Lower lobe of right lung (tissue), 2 donors: ENCODE measurements around the gene HIKESHI. TPM values are rescaled to one million over a fixed set of nuclear protein-coding genes. Genes with fewer than 3 reads are reported as not detected.
"Not testable (repeated sequence)": the region's sequence is repeated elsewhere in the genome, so short reads cannot be mapped to it uniquely, and the experiment has no call there.

Source experiments
- ATAC-seq, 2 donors: fragments of 200-7000 bp; cut with Tn5 transposase; one replicate each; pipeline ENCODE4 v1.9.1; 2020 to 2022; ENCODE audit warnings: mild to moderate bottlenecking in 2 of 2, moderate library complexity in 2 of 2
- DNase-seq: peaks from one replicate; pipeline ENCODE4 v3.0.0-alpha.2; 2020
- H3K27ac ChIP-seq: fragments of 200-600 bp; one replicate; pipeline ENCODE4 v1.8.0; 2022
- H3K27me3 ChIP-seq: fragments of 200-600 bp; one replicate; pipeline ENCODE4 v1.8.0; 2022; ENCODE audit warnings: low read depth
- H3K36me3 ChIP-seq: fragments of 200-600 bp; one replicate; pipeline ENCODE4 v1.8.0; 2022; ENCODE audit warnings: mild to moderate bottlenecking
- H3K4me1 ChIP-seq: fragments of 200-600 bp; one replicate; pipeline ENCODE4 v1.8.0; 2022
- H3K4me3 ChIP-seq: fragments of 200-600 bp; one replicate; pipeline ENCODE4 v1.8.0; 2022; ENCODE audit warnings: mild to moderate bottlenecking
- H3K9me3 ChIP-seq: fragments of 200-600 bp; one replicate; pipeline ENCODE4 v1.8.0; 2022
- CTCF ChIP-seq: fragments of 200-600 bp; IDR thresholded peaks from one replicate; pipeline ENCODE4 v1.8.0; 2022; ENCODE audit warnings: antibody characterized with exemption, mild to moderate bottlenecking
- intact Hi-C: fragments of 100-400 bp; cut with DNase I; formaldehyde crosslinking; loops from one replicate; pipeline ENCODE4 v1.11.0; 2022
- total RNA-seq: library from RNA; stranded (reverse); fragmentation: NEBNext Ultra II Directional; extraction: Animal tissue kit (Norgen Biotek cat#: 25700); gene quantifications from one replicate; pipeline ENCODE4 v1.2.1, GENCODE V29; 2021
- donor health status: DM: no; HTN: yes; CAD: no; lungs with severe emphysema.

The HIKESHI gene
- total RNA-seq, 1 donor from 2014 or later, result 29.5 TPM

- Histone ChIP-seq H3K36me3 (no peaks in the 10 kb centered on the region), H3K9me3 (no peaks in the 10 kb centered on the region), H3K4me1 (no peaks in the 10 kb centered on the region), H3K4me3 (no peak overlapping the region), H3K27ac (no peak overlapping the region), H3K27me3 (no peaks in the 10 kb centered on the region)
- intact Hi-C loops, result no loop called here
- no peak for TF ChIP-seq CTCF
- DNase-seq (no peak), ATAC-seq (no peak)
These were observed 8.0 kb upstream of the HIKESHI start for GRCh38 chr11:86294026-86294425.

- TF ChIP-seq CTCF, result no peak
- Histone ChIP-seq H3K36me3 (peaks cover 6% of the 10 kb centered on the region), H3K9me3 (no peaks in the 10 kb centered on the region), H3K27me3 (no peaks in the 10 kb centered on the region), H3K27ac (no peak overlapping the region), H3K4me3 (peak overlapping the region; percentile 70), H3K4me1 (peaks cover 12% of the 10 kb centered on the region)
- no peak for ATAC-seq
- DNase-seq, result no peak
- intact Hi-C loops, result no loop called here
These were observed 323 bp upstream of the HIKESHI start for GRCh38 chr11:86301742-86302091.

- H3K4me3 ChIP-seq, result peak overlapping the region; percentile 70
- H3K36me3 ChIP-seq, result peaks cover 6% of the 10 kb centered on the region
- no peak overlapping the region for H3K27ac ChIP-seq
- ATAC-seq (no peak), DNase-seq (no peak)
- no peak for TF ChIP-seq CTCF
- intact Hi-C loops, result no loop called here
- H3K27me3 ChIP-seq, result no peaks in the 10 kb centered on the region
- peaks cover 12% of the 10 kb centered on the region for H3K4me1 ChIP-seq
- no peaks in the 10 kb centered on the region for H3K9me3 ChIP-seq
These were observed 1.2 kb downstream of the HIKESHI start for GRCh38 chr11:86303257-86303656.

- H3K36me3 ChIP-seq, H3K4me1 ChIP-seq, H3K4me3 ChIP-seq, intact Hi-C loops, H3K27ac ChIP-seq, DNase-seq, ATAC-seq, H3K27me3 ChIP-seq, H3K9me3 ChIP-seq: not testable (repeated sequence)
These were observed 6.7 kb downstream of the HIKESHI start for GRCh38 chr11:86308710-86309109.

- ATAC-seq (no peak), DNase-seq (no peak)
- Histone ChIP-seq H3K27ac (no peak overlapping the region), H3K4me1 (no peaks in the 10 kb centered on the region), H3K36me3 (peaks cover 24% of the 10 kb centered on the region), H3K27me3 (no peaks in the 10 kb centered on the region), H3K4me3 (no peak overlapping the region), H3K9me3 (no peaks in the 10 kb centered on the region)
- no peak for TF ChIP-seq CTCF
- intact Hi-C loops, result no loop called here
These were observed 11.8 kb downstream of the HIKESHI start for GRCh38 chr11:86313793-86314192.

- DNase-seq (no peak), ATAC-seq (no peak)
- intact Hi-C loops, result no loop called here
- no peaks in the 10 kb centered on the region for H3K4me1 ChIP-seq
- no peaks in the 10 kb centered on the region for H3K9me3 ChIP-seq
- no peak overlapping the region for H3K4me3 ChIP-seq
- H3K27ac ChIP-seq, result no peak overlapping the region
- TF ChIP-seq CTCF, result no peak
- H3K36me3 ChIP-seq, result peaks cover 32% of the 10 kb centered on the region
- no peaks in the 10 kb centered on the region for H3K27me3 ChIP-seq
These were observed 12.6 kb downstream of the HIKESHI start for GRCh38 chr11:86314636-86315035.
